A204.1 (cell line): ENCODE measurements around the gene PIPOX.

ENCODE experiments used
- FAIRE-seq: peaks from 2 replicates; lab custom pipeline; 2012; peaks lifted over from hg19 to GRCh38; lab: Jason Lieb, UNC

PIPOX gene

DNA sequence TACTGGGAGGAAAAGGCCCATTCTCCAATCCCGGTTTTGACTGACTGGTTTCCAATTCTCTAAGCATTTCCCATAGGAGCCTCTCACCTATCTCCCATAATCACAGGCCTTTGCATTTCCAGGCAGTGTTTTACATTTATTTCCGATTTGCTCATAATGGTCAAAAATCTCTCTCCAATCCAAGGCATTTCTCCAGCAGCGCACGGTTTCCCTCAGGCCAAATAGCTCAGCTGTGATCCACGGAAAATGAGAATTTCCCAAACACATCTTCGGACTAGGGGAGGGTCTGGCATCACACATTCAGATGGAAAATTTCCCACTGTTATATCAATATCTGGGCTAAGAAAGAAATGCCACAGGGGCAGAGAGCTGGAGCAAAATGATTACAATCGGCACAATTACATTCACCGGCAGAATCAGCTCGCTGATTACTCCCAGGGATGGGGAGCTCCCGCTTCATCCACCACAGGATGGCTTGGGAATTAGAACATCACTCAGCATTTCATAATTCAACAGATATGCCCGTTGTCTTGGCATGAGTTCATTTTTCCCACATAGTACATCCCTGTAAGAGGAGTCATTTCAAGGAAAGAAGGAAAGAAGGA, 6.7 kb downstream of the PIPOX start:
- FAIRE-seq, result no peak

DNA sequence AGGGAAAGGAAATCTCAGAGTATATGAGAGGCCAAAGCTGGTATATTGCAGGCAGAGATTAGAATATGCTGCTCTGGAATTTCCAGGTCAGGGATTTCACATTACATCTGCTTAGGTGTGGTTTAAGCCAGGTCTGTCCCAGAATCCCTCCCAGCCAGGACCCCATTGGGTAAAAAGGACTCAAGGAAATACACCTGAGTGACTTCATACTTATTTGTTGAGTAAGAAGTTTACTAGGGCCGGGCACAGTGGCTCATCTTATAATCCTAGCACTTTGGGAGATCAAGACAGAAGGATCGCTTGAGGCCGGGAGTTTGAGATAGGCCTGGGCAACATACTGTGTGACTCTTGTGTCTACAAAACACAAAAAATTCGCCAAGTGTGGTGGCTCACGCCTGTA, 7.2 kb downstream of the PIPOX start:
- FAIRE-seq, result no peak

DNA sequence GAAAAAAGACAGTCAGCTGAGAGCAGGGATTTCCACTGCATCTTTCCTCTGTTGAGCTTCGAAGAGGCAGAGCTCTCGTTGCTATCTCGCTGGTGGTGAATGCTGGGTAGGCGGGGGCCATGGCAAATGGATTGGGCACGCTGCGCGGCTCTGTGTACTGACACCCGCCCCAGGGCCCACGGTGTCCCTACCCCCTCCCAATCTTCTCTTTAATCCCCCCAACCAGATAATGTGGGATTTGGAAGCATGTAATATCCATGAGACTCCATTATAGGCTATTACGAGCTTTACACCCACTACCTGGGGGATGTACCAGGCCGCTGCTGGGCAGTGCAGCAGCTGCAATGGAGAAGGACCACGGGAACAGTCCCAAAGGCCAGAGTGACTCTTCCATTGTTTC, 8.3 kb downstream of the PIPOX start:
- FAIRE-seq, result no peak

DNA sequence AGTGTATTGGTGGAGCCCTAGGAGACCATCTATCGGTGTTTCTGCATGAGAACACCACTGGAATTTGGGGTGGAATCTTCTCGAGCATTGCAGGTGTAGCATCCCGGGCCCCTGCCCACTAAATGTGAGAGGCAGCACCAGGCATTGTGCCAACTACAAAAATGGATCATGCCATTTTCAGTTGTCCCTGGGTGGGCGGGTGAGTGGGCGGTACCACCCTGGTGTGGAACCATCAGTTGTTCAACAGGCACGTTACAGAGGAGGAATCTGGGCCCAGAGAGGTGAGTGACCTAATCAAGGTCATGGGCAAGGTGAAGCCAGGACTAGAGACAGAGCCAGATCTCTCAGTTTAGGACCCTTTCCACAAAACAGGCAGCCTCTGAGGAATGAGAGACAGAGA, 8.8 kb downstream of the PIPOX start:
- FAIRE-seq, result no peak

GRCh38 chr17:29054835-29055234, 11.9 kb downstream of the PIPOX start:
- FAIRE-seq, result no peak

DNA sequence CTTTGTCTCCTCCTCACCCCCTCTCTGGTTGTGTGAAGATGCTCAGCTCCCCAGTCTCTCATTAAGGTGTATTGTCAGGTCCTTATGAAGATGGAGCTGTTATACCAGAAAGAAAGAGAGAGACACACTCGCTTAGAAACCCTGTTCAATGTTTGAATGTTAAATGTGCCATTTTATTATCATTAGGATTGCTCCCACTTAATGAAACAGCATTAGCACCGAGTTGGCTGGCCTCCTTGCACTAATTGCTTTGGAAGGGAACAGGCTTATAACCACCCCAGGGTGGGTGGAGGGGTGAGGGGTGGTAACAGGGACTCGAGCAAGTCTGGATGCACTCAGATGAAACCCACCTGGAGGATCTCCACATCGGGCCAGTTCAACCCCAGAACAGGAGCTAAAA, 14.4 kb downstream of the PIPOX start:
- FAIRE-seq, result no peak

- FAIRE-seq, result no peak
These were observed 15.4 kb downstream of the PIPOX start for GRCh38 chr17:29058391-29058790.

DNA sequence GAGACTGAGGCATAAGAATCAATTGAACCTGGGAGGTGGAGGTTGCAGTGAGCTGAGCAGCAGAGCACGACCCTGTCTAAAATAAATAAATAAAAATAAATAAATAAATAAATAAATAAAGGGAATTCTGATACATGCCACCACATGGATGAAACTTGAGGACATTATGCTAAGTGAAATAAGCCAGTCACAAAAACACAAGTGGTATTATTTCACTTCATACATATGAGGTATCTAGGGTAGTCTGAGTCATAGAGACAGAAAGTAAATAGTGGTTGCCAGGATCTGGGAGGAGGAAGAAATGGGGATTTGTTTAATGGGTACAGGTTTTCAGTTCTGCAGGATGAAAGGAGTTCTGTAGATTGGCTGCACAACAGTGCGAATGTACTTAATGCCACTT, 16.3 kb downstream of the PIPOX start:
- FAIRE-seq, result no peak

- FAIRE-seq, result no peak
These were observed 17.5 kb downstream of the PIPOX start for GRCh38 chr17:29060475-29060874.

GRCh38 chr17:29061036-29061435, 18.1 kb downstream of the PIPOX start:
- no peak for FAIRE-seq

DNA sequence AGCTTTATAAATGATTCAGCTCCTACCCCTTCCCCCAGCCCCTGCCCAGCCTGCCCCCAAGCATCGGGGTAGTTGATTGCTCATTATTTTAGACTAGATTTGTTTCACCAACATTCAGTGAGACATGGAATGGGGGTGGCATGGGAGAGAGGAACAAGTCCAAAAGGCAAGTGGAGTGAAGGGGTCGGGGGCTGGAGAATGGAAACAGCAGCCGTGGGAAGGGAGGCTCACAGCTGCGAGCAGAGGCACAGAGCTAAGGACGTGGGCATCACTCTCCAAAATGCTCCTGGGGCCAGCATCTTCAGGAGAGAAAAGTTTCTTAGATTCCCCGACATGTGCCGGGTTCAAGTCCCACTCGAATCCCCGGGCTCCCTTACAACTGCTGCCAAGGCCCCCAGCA, 19.3 kb downstream of the PIPOX start:
- no peak for FAIRE-seq

- no peak for FAIRE-seq
These were observed 21.1 kb downstream of the PIPOX start for GRCh38 chr17:29063992-29064391.

DNA sequence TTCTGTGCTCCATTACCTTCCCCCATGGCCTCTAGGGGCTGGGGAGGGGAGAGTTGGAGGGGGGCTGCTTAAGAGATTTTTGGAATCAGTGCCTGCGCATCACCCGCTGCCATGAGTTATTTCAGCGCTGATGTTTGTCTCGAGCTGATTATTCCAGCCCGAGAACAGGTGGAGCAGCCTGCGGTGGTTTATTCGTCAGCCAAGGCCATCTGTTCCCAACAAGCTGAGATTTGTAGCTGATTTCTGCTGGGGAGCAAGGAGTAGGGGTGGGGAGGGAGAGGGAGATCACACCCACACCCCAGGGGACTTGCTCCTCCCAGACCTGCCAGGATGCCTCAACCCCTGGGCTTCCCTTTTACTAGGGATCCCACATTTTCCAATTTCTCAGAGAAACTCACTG, 23.1 kb downstream of the PIPOX start:
- no peak for FAIRE-seq

DNA sequence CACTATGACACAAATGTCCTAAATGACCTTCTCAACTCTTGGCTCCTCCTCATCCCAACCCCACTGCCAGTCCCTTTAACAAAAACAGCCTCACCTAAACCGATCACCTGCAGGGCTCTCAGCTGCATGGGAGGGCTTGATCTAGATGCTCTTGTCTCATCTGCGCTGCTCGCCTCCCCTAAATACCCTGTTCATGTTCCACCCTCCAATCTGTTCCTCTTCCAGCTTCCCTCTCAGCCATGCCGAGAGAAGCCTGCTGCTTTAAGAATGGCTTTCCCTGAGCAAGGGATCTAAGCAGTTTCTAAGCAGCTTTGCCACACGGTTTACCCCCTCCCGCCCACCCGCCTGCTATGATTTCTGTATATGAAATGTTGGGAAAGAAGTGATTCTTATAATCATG, 23.7 kb downstream of the PIPOX start:
- FAIRE-seq, result no peak

- FAIRE-seq, result no peak
These were observed 25.9 kb downstream of the PIPOX start for GRCh38 chr17:29068818-29069217.

DNA sequence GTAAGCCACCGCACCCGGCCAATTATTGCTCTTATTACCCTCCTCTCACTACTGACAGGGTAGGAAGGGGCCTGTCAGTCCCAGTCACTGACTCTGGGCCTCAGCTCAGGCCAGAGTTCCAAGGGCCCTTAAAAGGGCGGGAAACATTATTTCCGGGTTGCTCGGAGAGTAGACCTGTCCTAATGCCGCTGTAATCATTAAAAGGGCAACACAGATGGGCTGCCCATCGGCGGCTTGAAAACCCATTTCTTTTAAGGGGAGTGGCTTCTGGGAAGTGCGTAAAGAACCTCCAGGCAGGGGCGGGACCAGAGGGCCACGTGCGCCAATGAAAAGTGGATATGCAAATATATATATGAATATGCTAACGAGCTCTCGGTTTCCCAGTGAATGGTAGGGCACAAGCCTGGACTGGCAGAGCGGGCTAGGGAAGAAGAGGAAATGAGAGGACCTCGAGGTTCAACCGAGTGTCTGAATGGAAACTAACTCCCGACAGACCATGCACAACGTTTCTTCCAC, 26.6 kb downstream of the PIPOX start:
- FAIRE-seq, result no peak

DNA sequence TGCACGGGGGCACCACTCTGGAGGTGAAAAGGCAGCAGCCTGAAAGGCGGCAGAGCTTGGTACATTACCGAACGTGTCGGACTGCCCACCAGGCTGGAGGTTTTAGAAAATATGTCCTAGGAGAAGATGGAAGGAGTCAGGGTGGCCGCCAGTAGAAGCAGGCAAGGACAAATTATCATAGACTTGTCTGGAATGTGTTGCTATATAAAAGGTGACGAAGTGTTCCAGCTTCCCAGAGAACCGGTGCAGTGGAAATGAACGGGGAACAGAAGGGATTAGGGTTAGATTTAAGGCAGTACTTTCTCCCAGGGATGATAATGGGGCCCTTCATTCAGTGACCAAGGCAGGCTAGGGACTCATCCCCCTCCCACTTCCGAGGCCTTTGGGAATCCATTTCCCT, 27.4 kb downstream of the PIPOX start:
- FAIRE-seq, result no peak

- FAIRE-seq, result no peak
These were observed 27.8 kb downstream of the PIPOX start for GRCh38 chr17:29070781-29071180.

GRCh38 chr17:29071303-29071702, 28.4 kb downstream of the PIPOX start:
- no peak for FAIRE-seq

DNA sequence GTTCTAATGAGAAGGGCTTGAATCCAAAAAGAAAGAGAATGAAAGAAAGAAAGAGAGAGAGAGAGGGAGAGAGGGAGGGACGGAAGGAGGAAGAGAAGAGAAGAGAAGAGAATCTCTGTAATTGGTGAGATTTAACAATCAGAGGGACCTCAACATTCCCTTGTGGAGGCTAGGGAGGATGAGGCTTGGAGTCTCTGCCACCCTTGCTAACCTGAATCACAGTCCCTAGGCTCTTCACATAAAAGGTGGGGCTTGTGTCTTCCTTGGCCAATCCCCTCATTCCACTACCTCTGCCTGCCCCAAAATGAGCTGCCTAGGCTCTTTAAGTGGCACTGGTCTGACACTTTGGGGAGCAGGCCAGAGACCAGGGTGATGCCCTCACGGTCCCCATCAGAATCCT, 30.1 kb downstream of the PIPOX start:
- no peak for FAIRE-seq

- no peak for FAIRE-seq
These were observed 30.6 kb downstream of the PIPOX start for GRCh38 chr17:29073520-29073919.

DNA sequence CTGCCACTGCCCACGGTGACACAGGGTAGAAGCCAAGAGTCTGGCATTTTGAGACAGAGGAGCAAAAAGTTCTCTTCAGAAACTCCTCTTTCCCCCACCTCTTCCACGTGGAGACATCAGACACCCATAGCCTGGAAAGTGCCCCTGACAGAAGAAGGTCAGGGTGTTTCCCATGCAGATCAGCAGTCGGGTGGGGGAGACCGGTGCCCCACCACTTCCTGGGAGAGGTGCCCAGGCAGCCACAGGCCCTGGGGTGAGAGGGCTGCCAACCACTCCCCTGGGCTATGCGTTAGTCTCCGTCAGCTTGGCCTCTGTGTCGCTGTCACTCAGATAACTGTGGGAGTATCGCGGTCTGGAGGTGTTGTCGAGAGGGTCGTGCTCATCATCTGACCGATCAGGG, 31.5 kb downstream of the PIPOX start:
- FAIRE-seq, result no peak

GRCh38 chr17:29076087-29076486, 33.1 kb downstream of the PIPOX start:
- no peak for FAIRE-seq

- FAIRE-seq, result no peak
These were observed 33.8 kb downstream of the PIPOX start for GRCh38 chr17:29076722-29077121.

DNA sequence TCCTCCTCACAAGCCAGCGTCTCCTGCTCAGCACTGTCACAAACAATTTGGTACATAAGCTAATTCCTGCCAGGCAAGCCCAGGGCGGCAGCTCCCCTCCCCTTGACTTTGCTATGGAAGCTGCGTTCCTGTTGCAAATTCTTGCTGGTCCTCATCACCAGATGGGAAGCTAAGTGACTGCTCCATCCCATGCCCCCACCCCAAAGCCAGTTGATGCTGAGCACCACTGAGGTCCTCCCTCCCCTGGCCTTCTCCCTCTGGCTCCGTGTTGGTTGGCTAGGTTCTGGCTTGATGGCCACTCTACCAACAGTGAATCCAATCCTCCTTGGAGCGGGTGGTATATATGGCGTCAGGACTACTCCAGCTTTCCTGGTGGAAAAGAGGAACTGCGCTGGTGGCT, 34.4 kb downstream of the PIPOX start:
- no peak for FAIRE-seq
